T-helper 2 cell (primary cell): Measurements from ENCODE around the gene FSIP1.
A peak's percentile ranks its signal among the peaks of the same experiment; 100 is the strongest.

Experiments
- DNase-seq, 5 experiments: peaks; one replicate each; pipeline versions ENCODE4 v3.0.0 to v3.0.0-alpha.2; 2012 to 2022

Gene FSIP1

GRCh38 chr15:39580117-39580484, 202.5 kb downstream of the FSIP1 start:
- DNase-seq: peak; percentile 67 to 83 (median 75)

DNA sequence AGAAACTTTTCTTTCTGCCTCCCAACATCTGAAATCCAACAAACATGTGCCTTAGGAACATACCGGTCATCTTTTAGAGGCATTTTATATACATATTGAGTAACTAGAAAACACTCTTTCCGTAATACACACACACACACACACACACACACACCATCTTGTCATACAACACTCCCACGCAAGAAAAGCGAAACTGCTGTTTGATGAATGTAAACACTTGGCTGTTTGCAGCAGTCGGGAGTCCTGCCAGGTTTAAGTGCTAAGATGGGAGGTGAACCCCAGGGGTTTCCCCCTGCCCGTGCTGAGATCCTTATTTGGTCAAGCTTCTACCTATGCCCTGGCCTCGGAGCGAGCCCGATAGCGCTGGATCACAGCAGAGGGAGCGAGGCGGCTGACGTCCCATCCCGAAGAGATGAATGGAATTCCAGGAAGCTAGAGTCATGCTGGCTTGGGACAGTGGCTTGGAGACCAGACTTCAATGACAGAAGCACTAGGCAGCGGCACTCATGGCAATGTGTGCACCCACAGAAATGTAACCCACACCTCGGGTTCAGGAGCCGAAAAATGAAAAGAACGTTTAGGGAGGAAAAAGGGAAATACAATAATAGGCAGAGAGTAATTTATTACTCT, 203.0 kb downstream of the FSIP1 start:
- no peak for DNase-seq

GRCh38 chr15:39578851-39579486, 203.7 kb downstream of the FSIP1 start:
- DNase-seq: no peak

DNA sequence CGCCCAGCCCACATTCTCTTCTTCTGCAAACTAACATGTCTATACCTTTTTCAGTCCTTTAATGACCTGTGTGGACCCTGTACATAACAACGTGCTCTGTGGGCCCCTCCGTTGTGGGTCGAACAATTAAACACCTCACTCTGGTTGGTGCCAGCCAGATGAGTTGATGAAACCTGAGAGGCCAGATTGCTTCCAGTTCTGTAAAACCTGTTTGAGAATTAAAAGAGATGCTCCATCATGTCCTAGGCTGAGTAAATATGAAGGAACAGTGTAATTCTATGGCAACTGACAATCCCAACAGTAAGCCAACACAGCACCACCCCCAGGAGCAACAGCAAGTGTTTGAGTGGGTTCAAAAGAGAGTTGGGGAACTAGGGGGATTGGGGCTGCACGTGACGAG, 207.5 kb downstream of the FSIP1 start:
- DNase-seq: no peak

GRCh38 chr15:39574427-39574826, 208.2 kb downstream of the FSIP1 start:
- no peak for DNase-seq

- DNase-seq: no peak
Observed at GRCh38 chr15:39573844-39574243, 208.8 kb downstream of the FSIP1 start.

GRCh38 chr15:39573287-39573686, 209.4 kb downstream of the FSIP1 start:
- no peak for DNase-seq

GRCh38 chr15:39565851-39566250, 216.8 kb downstream of the FSIP1 start:
- DNase-seq: no peak

DNA sequence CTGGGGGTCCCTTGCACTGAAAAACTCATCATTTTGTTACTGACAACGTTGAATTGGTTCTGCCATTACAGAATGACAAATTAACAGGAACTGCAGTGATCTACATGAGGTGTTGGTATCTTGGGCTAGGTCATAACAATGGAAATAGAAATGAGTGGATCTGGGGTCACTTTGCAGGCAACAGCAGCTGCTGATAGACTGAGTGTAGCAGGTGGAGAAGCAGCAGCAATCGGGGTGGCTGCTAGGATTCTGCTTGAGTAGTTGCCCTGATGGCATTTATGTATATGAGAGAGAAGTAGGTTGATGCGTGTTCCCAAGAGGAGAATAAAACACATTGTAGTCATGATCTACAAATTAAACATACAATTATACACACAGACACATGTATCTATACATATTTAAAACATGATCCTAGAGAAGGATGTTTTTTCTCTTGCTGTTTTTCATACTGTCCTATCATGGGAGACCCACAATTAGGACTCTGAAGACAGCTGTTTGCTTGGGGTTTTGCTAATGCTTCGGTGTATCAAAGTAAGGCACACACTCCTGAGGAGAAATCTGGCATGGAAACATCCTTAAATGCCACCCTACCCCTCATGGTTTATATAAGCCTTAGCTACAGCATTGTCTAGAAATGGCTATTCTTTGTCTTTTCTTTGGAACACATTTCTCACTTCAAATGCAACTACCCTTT, 217.5 kb downstream of the FSIP1 start:
- DNase-seq: no peak

GRCh38 chr15:39558421-39558820, 224.2 kb downstream of the FSIP1 start:
- DNase-seq: no peak

DNA sequence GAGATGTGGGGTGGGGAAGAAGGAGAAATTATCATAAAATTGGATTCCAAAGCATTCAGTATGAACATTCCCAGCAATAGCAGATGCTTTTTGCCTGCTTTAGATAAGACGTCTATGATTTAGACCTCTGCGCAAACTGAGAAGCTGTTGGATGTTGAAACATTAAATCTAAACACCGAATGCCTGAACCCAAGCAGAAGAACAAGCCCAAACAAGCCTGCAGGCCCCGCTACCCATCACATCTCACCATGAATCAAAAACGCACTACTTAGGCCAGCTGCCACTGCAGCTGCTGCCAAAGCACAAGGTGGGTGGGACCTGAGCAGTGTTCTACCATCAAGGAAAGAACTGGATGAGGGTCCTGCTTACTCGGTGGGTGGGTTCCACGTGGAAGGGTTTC, 226.2 kb downstream of the FSIP1 start:
- no peak for DNase-seq

DNA sequence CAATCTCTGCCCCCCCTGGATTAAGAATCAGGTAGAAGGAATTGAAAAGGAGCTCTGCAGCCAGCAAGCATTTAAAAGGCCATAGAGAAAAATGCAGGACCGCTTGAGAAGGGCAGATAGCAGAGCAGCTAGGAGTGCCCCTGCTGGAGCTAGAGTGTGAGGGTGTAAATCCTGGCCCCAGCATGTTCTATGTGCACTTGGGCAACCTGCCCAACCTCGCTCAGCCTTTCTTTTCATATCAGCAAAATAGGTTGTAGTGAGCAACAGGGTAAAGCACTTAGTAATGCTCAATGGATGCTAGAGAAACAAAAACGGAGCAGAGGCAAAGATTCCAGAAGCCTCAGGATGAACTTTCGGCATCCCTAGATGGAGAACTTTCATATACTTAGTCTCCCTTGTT, 226.8 kb downstream of the FSIP1 start:
- DNase-seq: no peak

DNA sequence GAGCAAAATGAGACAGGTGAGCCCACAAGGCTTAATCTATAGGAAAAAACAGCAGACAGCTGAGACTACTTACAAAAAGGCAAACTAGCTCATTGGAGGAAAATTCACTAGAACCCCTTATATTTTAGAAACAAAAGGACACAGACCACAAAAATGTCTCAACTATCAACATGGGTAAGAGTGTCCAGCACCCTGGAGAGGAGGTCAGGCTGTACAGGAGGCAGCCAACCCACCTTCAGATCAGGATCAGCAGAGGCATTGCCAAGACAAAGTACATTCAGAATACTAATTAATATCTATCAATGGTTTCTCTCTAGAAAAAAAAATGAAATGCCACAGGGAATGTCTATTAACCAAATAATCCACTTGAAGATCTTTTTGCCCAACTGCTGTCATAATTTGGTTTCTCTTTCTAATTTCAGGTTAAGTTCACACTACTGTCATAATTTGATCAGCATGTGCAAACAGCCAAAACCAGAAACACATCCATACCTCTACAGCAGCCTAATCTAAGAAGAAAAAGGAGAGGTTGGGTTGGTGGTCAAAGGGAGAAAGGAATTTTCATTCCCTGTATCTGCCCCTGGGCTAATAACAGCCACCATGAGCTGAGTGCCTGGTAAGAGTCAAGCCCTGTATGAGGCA, 227.8 kb downstream of the FSIP1 start:
- DNase-seq: peak in 1 of 5 experiments; percentile 15

DNA sequence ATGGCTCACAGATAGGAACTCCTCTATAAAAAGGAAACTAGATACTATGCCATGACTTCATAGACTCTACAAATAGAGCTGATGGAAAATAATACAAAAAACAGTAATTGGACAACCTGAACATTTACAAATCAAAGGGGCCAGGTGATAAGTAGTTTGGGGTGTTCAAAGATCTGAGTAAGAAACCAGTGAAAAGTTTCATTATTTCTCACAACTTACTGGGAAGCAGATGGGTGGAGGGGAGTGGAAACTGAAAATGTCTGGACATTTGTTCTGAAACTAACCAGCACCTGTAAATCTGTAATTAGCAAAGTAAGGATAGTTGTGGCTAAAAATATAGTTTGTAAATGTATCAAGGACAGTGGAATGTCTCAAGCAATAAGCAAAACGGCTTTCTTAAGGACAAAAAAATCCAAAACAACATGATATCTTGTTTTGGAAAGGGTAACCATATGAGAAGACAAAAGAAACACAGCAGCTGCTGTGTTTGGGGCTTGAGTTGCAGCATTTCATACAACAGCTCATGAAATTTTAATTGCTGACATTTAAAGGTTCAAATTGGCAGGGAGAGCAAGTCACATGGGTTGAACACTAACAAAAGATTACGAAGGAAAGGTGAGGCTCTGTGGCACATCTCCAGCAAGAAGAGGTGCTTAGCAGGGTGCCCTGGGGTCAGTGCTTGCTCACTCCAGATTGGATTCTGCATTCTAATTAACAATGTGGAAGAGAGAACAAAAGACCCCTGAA, 228.5 kb downstream of the FSIP1 start:
- DNase-seq: no peak

DNA sequence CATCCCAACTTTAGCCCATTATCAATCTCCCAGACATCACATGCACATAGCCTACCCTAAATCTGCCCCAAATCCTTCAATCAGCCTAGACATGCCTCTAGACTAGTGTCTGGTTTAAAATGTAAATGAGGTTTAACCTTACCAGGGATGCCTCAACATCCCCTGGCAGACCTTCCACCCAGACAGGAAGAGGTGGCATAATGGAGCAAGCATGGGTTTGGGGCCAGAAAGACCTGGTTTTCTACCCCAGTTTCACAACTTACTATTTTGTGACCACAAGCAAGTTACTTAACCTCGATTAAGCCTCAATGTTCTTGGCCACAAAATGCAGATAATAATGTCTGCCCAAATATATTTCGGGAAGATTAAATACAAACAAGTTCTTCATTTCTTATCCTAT, 230.1 kb downstream of the FSIP1 start:
- DNase-seq: peak in 1 of 5 experiments; percentile 20

DNA sequence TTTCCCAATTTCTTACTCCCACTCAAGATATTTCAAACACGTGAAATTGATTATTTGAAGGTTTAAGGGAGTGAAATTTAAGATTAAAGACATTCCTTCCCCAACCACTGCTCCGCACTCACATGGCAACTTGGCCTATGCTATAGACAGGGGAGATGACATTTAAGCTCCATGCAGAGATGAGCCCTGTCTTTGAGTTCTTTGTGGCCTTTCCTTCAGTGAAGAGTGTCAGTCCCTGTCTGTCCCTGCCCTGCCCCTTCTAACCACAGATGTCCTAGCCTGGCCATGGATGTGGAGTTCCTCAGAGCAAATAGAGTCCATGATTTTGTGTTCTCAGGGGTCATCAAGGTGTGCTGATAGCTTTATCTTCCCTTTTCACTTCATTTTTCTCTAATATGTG, 231.2 kb downstream of the FSIP1 start:
- DNase-seq: no peak
